Measurements from ENCODE around the gene CARMIL1. TPM values are rescaled to one million over a fixed set of nuclear protein-coding genes. Genes with fewer than 3 reads are reported as not detected.

CARMIL1 gene
- total and polyA plus RNA-seq, 2 of the 8 experiments (the other 6 are each of a cell fraction or from before 2014, with no cell fraction given): 20.3 to 40.4 TPM

DNA sequence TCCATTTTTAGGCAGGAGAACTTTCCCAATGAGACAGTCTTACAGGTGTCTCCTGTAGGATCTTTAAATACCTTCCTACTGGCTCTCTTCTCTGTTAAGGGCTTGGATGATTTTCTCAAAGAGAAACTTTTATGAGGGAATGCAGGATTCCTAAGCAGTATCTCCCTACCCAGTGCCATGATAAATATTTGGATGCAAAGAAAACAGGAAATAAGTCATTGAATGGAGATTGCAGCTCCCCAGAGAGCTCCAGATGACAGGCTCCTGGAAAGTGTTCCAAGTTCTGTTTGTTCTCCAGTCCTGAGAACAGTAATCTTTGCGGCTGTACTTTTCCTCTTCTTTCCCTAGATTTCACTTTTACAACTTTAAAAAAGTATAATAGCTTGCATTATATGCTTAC lies 370.4 kb downstream of the CARMIL1 start (continued):
- TF ChIP-seq, protein P1, sequence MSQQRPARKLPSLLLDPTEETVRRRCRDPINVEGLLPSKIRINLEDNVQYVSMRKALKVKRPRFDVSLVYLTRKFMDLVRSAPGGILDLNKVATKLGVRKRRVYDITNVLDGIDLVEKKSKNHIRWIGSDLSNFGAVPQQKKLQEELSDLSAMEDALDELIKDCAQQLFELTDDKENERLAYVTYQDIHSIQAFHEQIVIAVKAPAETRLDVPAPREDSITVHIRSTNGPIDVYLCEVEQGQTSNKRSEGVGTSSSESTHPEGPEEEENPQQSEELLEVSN (IDR thresholded peaks at IDR 0.05): no peak
- TF ChIP-seq BCL11A (IDR thresholded peaks at IDR 0.05; ENCODE audit: low read depth in 2 of 2, low read length in 2 of 2) (no peak), EGR1 (IDR thresholded peaks at IDR 0.05; ENCODE audit: borderline replicate concordance, low read depth, low read length) (no peak), FOSL1 (IDR thresholded peaks at IDR 0.05; ENCODE audit: insufficient read depth, low read depth, low read length) (no peak)

All from H1 (cell line).